Astrocyte of the spinal cord (primary cell): ENCODE data around the gene BTNL9.

ENCODE experiments used
- DNase-seq: peaks from one replicate; pipeline ENCODE4 v3.0.0; 2011; ENCODE audit warnings: low read depth, low spot score
- H3K4me3 ChIP-seq: 2 replicates; pipeline ENCODE4 v1.5.1; 2011; ENCODE audit warnings: low read depth, mild to moderate bottlenecking, low read length, moderate library complexity
- in situ Hi-C: cut with HindIII; loops from 2 replicates; pipeline ENCODE4 v1.10.0; 2017; ENCODE audit warnings: low sequenced_read_pairs
- TF ChIP-seq, protein P1 (sequence below): IDR thresholded peaks from 2 replicates; pipeline ENCODE4 v1.5.1; 2012; ENCODE audit warnings: low read depth, mild to moderate bottlenecking, low read length, inconsistent platforms

BTNL9 gene

DNA sequence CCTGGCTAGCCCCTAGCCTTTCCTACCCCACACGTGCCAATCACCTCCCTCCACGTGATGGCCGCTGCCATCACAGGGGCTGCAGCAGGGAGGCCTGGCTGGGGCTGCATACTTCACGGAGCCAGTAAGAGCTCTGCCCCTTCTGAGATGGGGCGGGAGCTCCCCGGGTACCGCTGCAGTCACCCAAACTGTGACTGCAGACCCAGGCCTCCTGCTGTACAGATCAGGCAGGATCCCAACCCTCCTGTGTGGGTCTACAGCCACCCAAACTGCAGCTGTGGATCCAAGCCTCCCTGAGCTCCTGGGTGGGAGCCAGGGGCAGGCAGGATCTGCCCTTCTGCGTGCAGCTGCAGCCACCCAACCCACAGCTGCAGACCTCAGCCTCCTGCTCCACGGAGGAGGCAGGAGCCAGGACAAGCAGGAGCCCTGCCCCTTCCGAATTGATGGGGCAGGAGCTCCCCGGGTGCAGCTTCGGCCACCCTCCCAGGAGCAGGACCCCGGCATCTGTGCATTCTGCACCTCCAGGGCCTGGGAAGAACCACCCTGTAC lies 3.2 kb upstream of the BTNL9 start:
- DNase-seq = no peak
- H3K4me3 ChIP-seq = no peak overlapping the region
- in situ Hi-C loops = no loop called here
- TF ChIP-seq, protein P1, sequence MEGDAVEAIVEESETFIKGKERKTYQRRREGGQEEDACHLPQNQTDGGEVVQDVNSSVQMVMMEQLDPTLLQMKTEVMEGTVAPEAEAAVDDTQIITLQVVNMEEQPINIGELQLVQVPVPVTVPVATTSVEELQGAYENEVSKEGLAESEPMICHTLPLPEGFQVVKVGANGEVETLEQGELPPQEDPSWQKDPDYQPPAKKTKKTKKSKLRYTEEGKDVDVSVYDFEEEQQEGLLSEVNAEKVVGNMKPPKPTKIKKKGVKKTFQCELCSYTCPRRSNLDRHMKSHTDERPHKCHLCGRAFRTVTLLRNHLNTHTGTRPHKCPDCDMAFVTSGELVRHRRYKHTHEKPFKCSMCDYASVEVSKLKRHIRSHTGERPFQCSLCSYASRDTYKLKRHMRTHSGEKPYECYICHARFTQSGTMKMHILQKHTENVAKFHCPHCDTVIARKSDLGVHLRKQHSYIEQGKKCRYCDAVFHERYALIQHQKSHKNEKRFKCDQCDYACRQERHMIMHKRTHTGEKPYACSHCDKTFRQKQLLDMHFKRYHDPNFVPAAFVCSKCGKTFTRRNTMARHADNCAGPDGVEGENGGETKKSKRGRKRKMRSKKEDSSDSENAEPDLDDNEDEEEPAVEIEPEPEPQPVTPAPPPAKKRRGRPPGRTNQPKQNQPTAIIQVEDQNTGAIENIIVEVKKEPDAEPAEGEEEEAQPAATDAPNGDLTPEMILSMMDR = no peak

DNA sequence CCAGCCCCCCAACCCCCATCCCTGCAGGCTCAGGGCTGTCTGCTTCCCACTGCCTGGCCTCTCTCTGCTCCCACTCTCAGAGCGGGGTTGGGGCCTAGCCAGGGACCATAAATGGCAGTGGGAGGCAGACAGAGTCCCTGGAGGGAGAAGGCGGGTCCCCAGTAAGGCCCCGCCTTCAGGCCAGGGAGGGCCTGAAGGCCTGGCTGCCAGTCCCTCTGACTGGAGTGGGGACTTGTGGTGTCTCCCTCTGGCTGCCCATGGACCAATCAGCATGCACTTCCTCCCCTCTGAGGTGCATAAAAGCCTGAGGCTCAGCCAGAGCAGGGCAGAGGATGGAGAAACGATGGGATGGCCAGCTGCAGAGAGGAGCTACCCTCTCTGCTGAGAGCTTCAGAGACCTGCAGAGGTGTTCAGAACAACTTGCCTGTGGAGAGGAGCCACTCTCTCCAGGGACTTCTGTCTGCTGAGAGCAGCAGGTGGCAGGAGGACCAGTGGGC lies 2.7 kb upstream of the BTNL9 start:
- no peak overlapping the region for H3K4me3 ChIP-seq
- TF ChIP-seq, protein P1 = no peak
- in situ Hi-C loops = no loop called here
- no peak for DNase-seq

DNA sequence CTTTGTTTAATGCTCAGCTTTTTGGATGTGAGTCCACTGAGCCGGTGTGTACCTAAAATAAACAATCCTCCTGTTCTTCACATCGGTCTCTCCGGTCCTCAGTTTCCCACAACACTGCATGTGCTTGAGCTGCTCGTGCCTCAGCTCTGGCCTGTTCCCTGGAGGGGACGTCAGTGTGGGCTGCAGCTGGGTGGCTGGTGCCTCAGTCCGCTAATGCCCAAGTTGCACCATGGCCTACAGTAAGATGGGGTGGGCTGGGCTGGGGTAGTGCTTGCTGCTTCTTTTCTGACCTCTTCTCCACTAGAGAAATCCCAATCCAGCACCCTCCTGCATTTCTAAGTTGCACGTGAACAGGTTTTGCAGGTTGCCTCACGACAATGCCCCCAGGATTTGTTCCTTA lies 595 bp upstream of the BTNL9 start:
- in situ Hi-C loops = no loop called here
- TF ChIP-seq, protein P1 = no peak
- DNase-seq = no peak
- no peak overlapping the region for H3K4me3 ChIP-seq

DNA sequence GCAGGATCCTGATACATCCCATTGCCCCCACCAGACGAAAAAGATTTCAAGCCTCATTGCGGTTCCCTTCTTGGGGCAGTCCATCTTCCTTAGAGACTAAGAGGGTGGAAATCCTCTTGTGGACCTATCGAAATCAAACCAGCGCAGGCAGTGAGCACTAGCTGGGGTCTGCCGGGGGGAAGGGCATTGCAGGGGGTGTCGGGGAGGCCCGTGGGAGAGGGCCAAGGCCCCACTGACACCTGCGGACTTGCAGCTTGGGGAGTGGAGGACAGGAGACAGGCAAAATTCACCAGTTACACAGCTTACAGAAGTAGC lies 522 bp downstream of the BTNL9 start:
- H3K4me3 ChIP-seq = no peak overlapping the region
- no peak for DNase-seq
- TF ChIP-seq, protein P1 = no peak
- in situ Hi-C loops = no loop called here

DNA sequence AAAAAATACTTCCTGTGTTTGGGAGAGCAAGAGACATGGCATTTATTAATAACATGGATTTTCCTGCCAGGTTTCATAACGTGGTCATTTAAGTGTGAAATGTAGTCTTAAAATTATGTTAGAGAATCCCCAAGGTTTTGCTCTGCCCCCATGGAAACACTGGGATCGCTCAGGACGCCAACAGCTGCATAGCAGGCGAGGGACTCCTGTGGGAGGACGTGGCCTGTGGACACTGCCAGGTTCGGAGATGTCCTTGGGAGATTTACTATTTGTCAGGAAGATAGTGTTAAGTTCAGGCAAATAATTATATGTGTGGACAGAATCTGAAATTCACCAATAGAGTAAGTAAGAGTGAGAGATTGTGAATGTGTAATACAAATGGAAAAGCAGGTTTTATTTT lies 977 bp downstream of the BTNL9 start:
- in situ Hi-C loops = no loop called here

DNA sequence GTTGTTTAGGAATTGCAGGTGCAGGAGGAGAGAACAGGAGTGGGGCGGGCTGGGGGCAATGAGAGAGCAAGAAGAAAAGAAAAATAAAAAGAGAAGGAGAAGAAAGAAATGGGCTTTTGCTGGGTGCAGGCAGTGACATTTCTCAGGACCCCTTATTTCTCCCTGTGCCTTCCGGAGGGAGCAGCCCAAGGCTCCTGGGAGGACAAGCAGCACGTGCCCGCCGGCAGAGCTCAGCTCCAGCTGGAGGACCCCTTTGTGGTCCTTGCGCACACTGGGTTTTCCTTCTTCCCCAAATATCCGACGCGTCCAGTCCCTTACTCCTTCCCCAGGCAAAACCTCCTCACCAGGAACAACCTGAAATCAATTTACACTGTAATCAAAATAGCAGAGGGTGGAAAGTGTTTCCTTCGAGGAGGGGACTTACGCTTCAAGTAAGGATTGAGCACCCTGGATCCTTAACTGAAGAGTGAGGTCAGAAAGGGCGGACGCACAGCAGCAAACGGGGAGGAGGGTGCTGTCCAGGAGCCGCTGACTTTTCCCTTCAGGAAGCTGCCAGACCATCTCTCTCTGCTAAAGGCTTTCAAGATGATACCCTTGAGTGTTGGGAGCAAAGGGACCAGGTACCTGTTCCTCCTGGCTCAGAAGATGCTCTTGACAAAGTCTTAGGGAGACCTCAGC lies 2.1 kb downstream of the BTNL9 start:
- TF ChIP-seq, protein P1 = no peak
- in situ Hi-C loops = no loop called here
- no peak for DNase-seq
- H3K4me3 ChIP-seq = no peak overlapping the region

More for the DNA sequence above, 977 bp downstream of the BTNL9 start:
- no peak overlapping the region for H3K4me3 ChIP-seq
- DNase-seq = no peak
- TF ChIP-seq, protein P1 = no peak
